CD4-positive, alpha-beta T cell (primary cell): ENCODE data around the gene NUDT22. TPM values are rescaled to one million over a fixed set of nuclear protein-coding genes. Genes with fewer than 3 reads are reported as not detected.
A peak's percentile ranks its signal among the peaks of the same experiment; 100 is the strongest.

Experiments
- ATAC-seq: fragments of 200-7000 bp; cut with Tn5 transposase; one replicate; pipeline ENCODE4 v1.10.0; 2022; ENCODE audit warnings: mild to moderate bottlenecking; ENCODE audit not compliant: poor library complexity
- CTCF ChIA-PET: fragments of 350-600 bp; sonication (Branson Sonifier 250); formaldehyde crosslinking; loops from one replicate; lab custom pipeline; 2021; ENCODE audit warnings: antibody characterized with exemption, inconsistent platforms; lab: Charles Lee
- POLR2A ChIA-PET: fragments of 350-600 bp; sonication (Branson Sonifier 250); formaldehyde crosslinking; loops from one replicate; lab custom pipeline; 2021; ENCODE audit warnings: antibody characterized with exemption, inconsistent platforms; lab: Charles Lee
- DNase-seq, 14 experiments: peaks; one replicate each; pipeline ENCODE4 v3.0.0-alpha.2; 2013 to 2020; ENCODE audit warnings: mixed read lengths in 2 of 14
- H3K27ac ChIP-seq, 2 donors: one replicate each; pipeline versions ENCODE4 v1.5.1 to v1.7.0; 2013; ENCODE audit warnings: low read length in 2 of 2, low read depth in 1 of 2, mild to moderate bottlenecking in 1 of 2
- H3K27me3 ChIP-seq, 2 experiments: 1 replicate in 1 of 2; 2 replicates in 1 of 2; pipeline versions ENCODE4 v1.6.1 to v1.7.0; 2013; ENCODE audit warnings: low read length in 2 of 2, control low read depth in 1 of 2, mild to moderate bottlenecking in 1 of 2, moderate library complexity in 1 of 2; ENCODE audit not compliant: insufficient read depth in 2 of 2, control insufficient read depth in 1 of 2
- H3K36me3 ChIP-seq: one replicate; pipeline ENCODE4 v1.6.1; 2013; ENCODE audit warnings: low read length, control low read depth; ENCODE audit not compliant: insufficient read depth
- H3K4me1 ChIP-seq: one replicate; pipeline ENCODE4 v1.6.1; 2013; ENCODE audit warnings: low read length, control low read depth; ENCODE audit not compliant: insufficient read depth
- H3K4me3 ChIP-seq: one replicate; pipeline ENCODE4 v1.5.1; 2013; ENCODE audit warnings: mild to moderate bottlenecking, low read length, moderate library complexity
- H3K9me3 ChIP-seq, 2 experiments: 1 replicate in 1 of 2; 2 replicates in 1 of 2; pipeline versions ENCODE4 v1.6.1 to v1.7.0; 2013; ENCODE audit warnings: low read length in 2 of 2, mild to moderate bottlenecking in 2 of 2, control low read depth in 1 of 2, moderate library complexity in 1 of 2; ENCODE audit not compliant: control insufficient read depth in 1 of 2, insufficient read depth in 1 of 2
- H3K27ac Mint-ChIP-seq: one replicate; pipeline ENCODE4 v1.8.0; 2020; ENCODE audit warnings: mixed read lengths
- H3K27me3 Mint-ChIP-seq: one replicate; pipeline ENCODE4 v1.8.0; 2021; ENCODE audit warnings: mixed read lengths
- H3K36me3 Mint-ChIP-seq: one replicate; pipeline ENCODE4 v1.8.0; 2021; ENCODE audit warnings: low read depth, mixed read lengths
- H3K4me1 Mint-ChIP-seq: one replicate; pipeline ENCODE4 v1.8.0; 2021; ENCODE audit warnings: low read depth, mixed read lengths
- H3K4me3 Mint-ChIP-seq: one replicate; pipeline ENCODE4 v1.8.0; 2020; ENCODE audit warnings: mild to moderate bottlenecking, mixed read lengths
- H3K9me3 Mint-ChIP-seq: one replicate; pipeline ENCODE4 v1.8.0; 2020; ENCODE audit warnings: mixed read lengths
- CTCF ChIP-seq: fragments of 200-600 bp; IDR thresholded peaks from one replicate; pipeline ENCODE4 v1.8.0; 2022; ENCODE audit warnings: antibody characterized with exemption, mild to moderate bottlenecking
- intact Hi-C, 2 experiments: fragments of 100-400 bp; cut with DNase I in 1 of 2; cut with micrococcal nuclease in 1 of 2; formaldehyde crosslinking; loops; one replicate each; pipeline versions ENCODE4 v1.15.1 to v1.9.0; 2023 to 2025; cut with DNase I, micrococcal nuclease
- total RNA-seq, 174 experiments: library from RNA in 2 of 174; stranded (reverse) in 2 of 174; gene quantifications; one replicate each; pipeline ENCODE4 v1.2.3 and lab custom pipeline; 2021 to 2026

Gene NUDT22
- total RNA-seq, 2 experiments from 2014 or later, result 26.8 to 26.9 TPM

GRCh38 chr11:64229090-64229743, 3.1 kb downstream of the NUDT22 start:
- ChIA-PET POLR2A (interaction anchor here (0.9 to 4.6 kb wide), 8 partner anchors 10 to 88 kb away, joined by 3 to 31 read pairs (median 9); partner anchors contain the start of genes FERMT3, FKBP2, PRDX5 and STIP1), CTCF (interaction anchor here (0.9 kb wide), 1 partner anchor 23 kb away, joined by 3 read pairs; the partner anchor contains the start of gene FERMT3)
- H3K36me3 ChIP-seq, result peaks cover 3% of the 10 kb centered on the region
- Mint-ChIP-seq H3K27me3 (no peaks in the 10 kb centered on the region), H3K27ac (peak overlapping the region; percentile 94), H3K4me1 (peaks cover 63% of the 10 kb centered on the region), H3K36me3 (no peaks in the 10 kb centered on the region), H3K4me3 (peak overlapping the region; percentile 95), H3K9me3 (no peaks in the 10 kb centered on the region)
- no peak for DNase-seq
- no peaks in the 10 kb centered on the region for H3K9me3 ChIP-seq
- H3K4me3 ChIP-seq, result peak overlapping the region; percentile 91
- intact Hi-C loops, result no loop called here
- peaks cover 85% of the 10 kb centered on the region for H3K4me1 ChIP-seq
- TF ChIP-seq CTCF, result no peak
- no peaks in the 10 kb centered on the region for H3K27me3 ChIP-seq
- peak overlapping the region; percentile 82 to 91 for H3K27ac ChIP-seq
- no peak for ATAC-seq

- H3K27ac Mint-ChIP-seq, result peak overlapping the region; percentile 94
- Histone ChIP-seq H3K27me3 (no peaks in the 10 kb centered on the region), H3K4me1 (peaks cover 80% of the 10 kb centered on the region), H3K9me3 (no peaks in the 10 kb centered on the region), H3K36me3 (peaks cover 3% of the 10 kb centered on the region), H3K4me3 (peak overlapping the region; percentile 91), H3K27ac (peak overlapping the region; percentile 82 to 91)
- ChIA-PET CTCF (interaction anchor here (0.9 kb wide), 1 partner anchor 24 kb away, joined by 3 read pairs; the partner anchor contains the start of gene FERMT3), POLR2A (interaction anchor here (0.9 to 4.6 kb wide), 8 partner anchors 10 to 88 kb away, joined by 3 to 31 read pairs (median 9); partner anchors contain the start of genes FERMT3, FKBP2, PRDX5 and STIP1)
- no peaks in the 10 kb centered on the region for H3K27me3 Mint-ChIP-seq
- no peak for DNase-seq
- intact Hi-C loops, result loop anchor here (1.0 to 5.0 kb wide), 3 partner anchors 12 to 43 kb away; partner anchors contain the start of genes FKBP2 (in 2 of the 2) and STIP1 (in 1 of the 2)
- peaks cover 63% of the 10 kb centered on the region for H3K4me1 Mint-ChIP-seq
- peak overlapping the region; percentile 95 for H3K4me3 Mint-ChIP-seq
- TF ChIP-seq CTCF, result no peak
- no peaks in the 10 kb centered on the region for H3K9me3 Mint-ChIP-seq
- ATAC-seq, result no peak
- H3K36me3 Mint-ChIP-seq, result no peaks in the 10 kb centered on the region
Measured at GRCh38 chr11:64229744-64230170, 3.7 kb downstream of the NUDT22 start.

- peaks cover 3% of the 10 kb centered on the region for H3K36me3 ChIP-seq
- peak within 1 kb of the TSS; percentile 82 to 91 for H3K27ac ChIP-seq
- Mint-ChIP-seq H3K27ac (peak within 1 kb of the TSS; percentile 94), H3K4me1 (peaks cover 62% of the 10 kb centered on the region), H3K36me3 (peaks cover 3% of the 10 kb centered on the region), H3K9me3 (no peaks in the 10 kb centered on the region), H3K27me3 (no peaks in the 10 kb centered on the region), H3K4me3 (peak within 1 kb of the TSS; percentile 95)
- ATAC-seq (peak; percentile 54), DNase-seq (peak; percentile 71 to 93 (median 82))
- intact Hi-C loops, result loop anchor here (1.0 to 5.0 kb wide), 3 partner anchors 11 to 43 kb away; partner anchors contain the start of genes FKBP2 (in 2 of the 2) and STIP1 (in 1 of the 2)
- peaks cover 79% of the 10 kb centered on the region for H3K4me1 ChIP-seq
- no peak for TF ChIP-seq CTCF
- ChIA-PET CTCF (interaction anchor here (0.9 kb wide), 2 partner anchors 24 to 88 kb away, joined by 3 read pairs; partner anchors contain the start of genes FERMT3 and PRDX5), POLR2A (interaction anchor here (0.6 to 4.6 kb wide), 9 partner anchors 9 to 564 kb away, joined by 3 to 31 read pairs (median 7); partner anchors contain the start of genes FERMT3, FKBP2, PRDX5 and STIP1)
- no peaks in the 10 kb centered on the region for H3K27me3 ChIP-seq
- peak within 1 kb of the TSS; percentile 91 for H3K4me3 ChIP-seq
- no peaks in the 10 kb centered on the region for H3K9me3 ChIP-seq
Measured at GRCh38 chr11:64230171-64230984, 4.3 kb downstream of the NUDT22 start, which contains the start of gene DNAJC4. Gene DNAJC4, plus strand, starts transcription at chr11:64230548. Its CDS starts 307 bp downstream, at chr11:64230855.
